HepG2 (cell line): ENCODE results near the gene ADGRD1. TPM values are rescaled to one million over a fixed set of nuclear protein-coding genes. Genes with fewer than 3 reads are reported as not detected.

Experiments used
- ATAC-seq: fragments of 200-7000 bp; cut with Tn5 transposase; 3 replicates; pipeline ENCODE4 v1.9.1; 2020; ENCODE audit warnings: mild to moderate bottlenecking, moderate library complexity
- BruUV-seq: library from RNA; stranded (reverse); fragments of 400-500 nt; replicated peaks from 2 replicates; lab custom pipeline; 2021; lab: Mats Ljungman, UMichigan
- CTCF ChIA-PET: fragments of 300-600 bp; formaldehyde crosslinking; extraction: SDS; loops from one replicate; lab custom pipeline; 2021; ENCODE audit warnings: low total read pairs, inconsistent platforms, low intra/inter-chr PET ratio; lab: Yijun Ruan, JAX
- POLR2A ChIA-PET: fragments of 350-600 bp; sonication (Branson Sonifier 250); formaldehyde crosslinking; loops from one replicate; lab custom pipeline; 2020; ENCODE audit warnings: antibody characterized with exemption, inconsistent platforms; lab: Yijun Ruan, JAX
- DNase-seq: peaks from one replicate; pipeline ENCODE4 v3.0.0-alpha.2; 2015; ENCODE audit warnings: low spot score
- FAIRE-seq: peaks from 3 replicates; lab custom pipeline; 2011; peaks lifted over from hg19 to GRCh38; lab: Jason Lieb, UNC
- H2AFZ ChIP-seq: one replicate; pipeline ENCODE4 v1.6.1; 2011; ENCODE audit warnings: low read length, inconsistent platforms
- H3K27ac ChIP-seq: fragments of 300-600 bp; 3 replicates; pipeline ENCODE4 v1.8.0; 2011; ENCODE audit warnings: mixed run types, mild to moderate bottlenecking, mixed read lengths, low read length, inconsistent platforms; ENCODE audit not compliant: insufficient read depth; ENCODE audit errors: extremely low read length
- H3K27me3 ChIP-seq, 2 experiments: fragments of 200-600 bp in 1 of 2; 2 replicates in 1 of 2; 3 replicates in 1 of 2; pipeline versions ENCODE4 v1.6.0 to v1.8.0; 2011; ENCODE audit warnings: low read length in 2 of 2, mild to moderate bottlenecking in 2 of 2, moderate library complexity in 2 of 2, inconsistent platforms in 1 of 2; ENCODE audit not compliant: insufficient read depth in 2 of 2, control insufficient read depth in 1 of 2
- H3K36me3 ChIP-seq, 2 experiments: fragments of 200-600 bp in 1 of 2; replicated peaks in 1 of 2; 2 replicates in 1 of 2; 3 replicates in 1 of 2; pipeline versions ENCODE4 v1.5.1 to v1.8.0; 2011; ENCODE audit warnings: low read length in 2 of 2, inconsistent platforms in 1 of 2; ENCODE audit not compliant: insufficient read depth in 2 of 2, control insufficient read depth in 1 of 2
- H3K4me1 ChIP-seq: 2 replicates; pipeline ENCODE4 v1.5.1; 2012; ENCODE audit warnings: low read length, inconsistent platforms; ENCODE audit not compliant: insufficient read depth
- H3K4me2 ChIP-seq: 2 replicates; pipeline ENCODE4 v1.6.0; 2011; ENCODE audit warnings: low read depth, low read length, inconsistent platforms
- H3K4me3 ChIP-seq, 3 experiments: fragments of 200-600 bp in 1 of 3; sonication (generic), shearing (Covaris generic) in 1 of 3; replicated peaks in 1 of 3; 2 replicates each; pipeline ENCODE4 v1.5.1; 2011 to 2016; ENCODE audit warnings: low read length in 3 of 3, inconsistent platforms in 2 of 3, low read depth in 2 of 3, mild to moderate bottlenecking in 2 of 3, control low read depth in 1 of 3, mixed read lengths in 1 of 3; ENCODE audit not compliant: insufficient read depth in 1 of 3
- H3K79me2 ChIP-seq: one replicate; pipeline ENCODE4 v1.6.1; 2011; ENCODE audit warnings: low read length, inconsistent platforms; ENCODE audit not compliant: insufficient read depth
- H3K9ac ChIP-seq: 2 replicates; pipeline ENCODE4 v1.6.0; 2011; ENCODE audit warnings: mild to moderate bottlenecking, low read depth, low read length, inconsistent platforms; ENCODE audit not compliant: insufficient read depth
- H3K9me3 ChIP-seq: 2 replicates; pipeline ENCODE4 v1.5.1; 2012; ENCODE audit warnings: mild to moderate bottlenecking, low read length
- H4K20me1 ChIP-seq: 2 replicates; pipeline ENCODE4 v1.6.0; 2011; ENCODE audit warnings: inconsistent platforms, mild to moderate bottlenecking, low read length, moderate library complexity; ENCODE audit not compliant: insufficient read depth
- AKAP8 ChIP-seq: sonication (generic); formaldehyde crosslinking; IDR thresholded peaks from 2 replicates; pipeline ENCODE4 v1.5.1; 2020; ENCODE audit warnings: mild to moderate bottlenecking, missing genetic modification reagents
- DPF2 ChIP-seq: sonication (generic); formaldehyde crosslinking; IDR thresholded peaks from 2 replicates; pipeline ENCODE4 v1.4.0; 2020; ENCODE audit warnings: mild to moderate bottlenecking, low read depth, missing genetic modification reagents, borderline replicate concordance
- FOXM1 ChIP-seq: sonication (generic); formaldehyde crosslinking; IDR thresholded peaks from 2 replicates; pipeline ENCODE4 v1.5.0; 2020; ENCODE audit warnings: missing genetic modification reagents
- FOXO4 ChIP-seq: sonication (generic); formaldehyde crosslinking; conservative IDR thresholded peaks from 2 replicates; pipeline ENCODE4 v1.8.1; 2023; ENCODE audit warnings: missing genetic modification reagents
- RBM22 ChIP-seq: fragments of 200-400 bp; formaldehyde crosslinking; optimal IDR thresholded peaks from 2 replicates; pipeline ENCODE3; 2017; ENCODE audit warnings: mild to moderate bottlenecking, low read length, moderate library complexity
- XBP1 ChIP-seq: sonication (generic); formaldehyde crosslinking; IDR thresholded peaks from 2 replicates; pipeline ENCODE4 v1.5.0; 2020; ENCODE audit warnings: missing genetic modification reagents
- ZBTB25 ChIP-seq: IDR thresholded peaks from 2 replicates; pipeline ENCODE4 v1.6.1; 2018; ENCODE audit warnings: missing genetic modification reagents
- ZBTB42 ChIP-seq: sonication (generic); formaldehyde crosslinking; IDR thresholded peaks from 2 replicates; pipeline ENCODE4 v1.5.0; 2020; ENCODE audit warnings: mild to moderate bottlenecking, missing genetic modification reagents
- ZNF136 ChIP-seq: sonication (generic); formaldehyde crosslinking; IDR thresholded peaks from 2 replicates; pipeline ENCODE4 v1.8.1; 2022; ENCODE audit warnings: low read depth, mild to moderate bottlenecking, moderate library complexity, missing genetic modification reagents
- ZNF160 ChIP-seq: sonication (generic); formaldehyde crosslinking; IDR thresholded peaks from 2 replicates; pipeline ENCODE4 v1.8.0; 2022; ENCODE audit warnings: mild to moderate bottlenecking, inconsistent platforms, missing genetic modification reagents
- ZNF75D ChIP-seq: sonication (generic); formaldehyde crosslinking; IDR thresholded peaks from 2 replicates; pipeline ENCODE4 v1.8.1; 2023; ENCODE audit warnings: missing genetic modification reagents, mild to moderate bottlenecking, borderline replicate concordance
- ZNF879 ChIP-seq: sonication (generic); formaldehyde crosslinking; IDR thresholded peaks from 2 replicates; pipeline ENCODE4 v1.8.1; 2023; ENCODE audit warnings: missing genetic modification reagents
- WGBS: methylation state at CpG from one replicate; pipeline ENCODE4 v1.1.6; 2017; ENCODE audit warnings: low lambda C conversion rate; 5-methylcytosine and 5-hydroxymethylcytosine counted together
- in situ Hi-C: cut with HindIII; loops from 2 replicates; pipeline ENCODE4 v1.10.0; 2017; ENCODE audit warnings: low pct_unique_long_range_greater_than_20kb; ENCODE audit not compliant: extremely low pct_ligation_motif_present
- intact Hi-C: fragments of 100-400 bp; cut with micrococcal nuclease; formaldehyde crosslinking; loops from one replicate; pipeline ENCODE4 v1.10.0; 2022; ENCODE audit not compliant: unreplicated experiment
- polyA plus RNA-seq, 8 experiments: library from polyadenylated mRNA; depleted of rRNA in 3 of 8; stranded (reverse) in 7 of 8; unstranded in 1 of 8; fragments of >200 nt; fragmentation: Illumina TruSeq in 4 of 8; extraction: Trizol in 4 of 8; gene quantifications; 2 replicates each; pipeline versions ENCODE4 v1.2.1 to v1.2.3, GENCODE V29; 2011 to 2016; ENCODE audit warnings: low read depth in 4 of 8, missing spikeins in 1 of 8, mixed read lengths in 1 of 8; ENCODE audit not compliant: insufficient read depth in 1 of 8
- total RNA-seq, 5 experiments: library from RNA; depleted of rRNA; stranded (reverse); fragments of >200 nt; fragmentation: Illumina TruSeq; extraction: Trizol; gene quantifications; 2 replicates each; pipeline ENCODE4 v1.2.3, GENCODE V29; 2016; ENCODE audit warnings: low read depth in 1 of 5
- TF ChIP-seq, protein P1 (sequence below): fragments of 450-650 bp; IDR thresholded peaks from 2 replicates; pipeline ENCODE4 v1.6.1; 2017; ENCODE audit warnings: mild to moderate bottlenecking
- TF ChIP-seq, protein P2 (sequence below): sonication (generic); formaldehyde crosslinking; IDR thresholded peaks from 2 replicates; pipeline ENCODE4 v1.5.0; 2020; ENCODE audit warnings: missing genetic modification reagents
- TF ChIP-seq, protein P3 (sequence below): sonication (generic); formaldehyde crosslinking; IDR thresholded peaks from 2 replicates; pipeline ENCODE4 v1.4.0; 2020; ENCODE audit warnings: mild to moderate bottlenecking, missing genetic modification reagents
- TF ChIP-seq, protein P4 (sequence below): sonication (generic); formaldehyde crosslinking; IDR thresholded peaks from 2 replicates; pipeline ENCODE4 v1.5.1; 2020; ENCODE audit warnings: missing genetic modification reagents, mild to moderate bottlenecking, borderline replicate concordance

The ADGRD1 gene
- total and polyA plus RNA-seq, 2 of the 13 experiments (the other 11 are each of a cell fraction or from before 2014, with no cell fraction given): 0.46 to 12.4 TPM

- H3K9ac ChIP-seq: no peak overlapping the region
- ATAC-seq: no peak
- TF ChIP-seq ZBTB25 (CRISPR knock-in tag) (no peak), ZNF160 (CRISPR knock-in tag) (no peak), ZBTB42 (CRISPR knock-in tag) (no peak), ZNF136 (no peak), RBM22 (no peak), AKAP8 (no peak), ZNF879 (CRISPR knock-in tag) (no peak), DPF2 (CRISPR knock-in tag) (no peak), ZNF75D (CRISPR knock-in tag) (no peak), XBP1 (CRISPR knock-in tag) (no peak), FOXO4 (CRISPR knock-in tag) (no peak), FOXM1 (CRISPR knock-in tag) (no peak)
- TF ChIP-seq, protein P1, sequence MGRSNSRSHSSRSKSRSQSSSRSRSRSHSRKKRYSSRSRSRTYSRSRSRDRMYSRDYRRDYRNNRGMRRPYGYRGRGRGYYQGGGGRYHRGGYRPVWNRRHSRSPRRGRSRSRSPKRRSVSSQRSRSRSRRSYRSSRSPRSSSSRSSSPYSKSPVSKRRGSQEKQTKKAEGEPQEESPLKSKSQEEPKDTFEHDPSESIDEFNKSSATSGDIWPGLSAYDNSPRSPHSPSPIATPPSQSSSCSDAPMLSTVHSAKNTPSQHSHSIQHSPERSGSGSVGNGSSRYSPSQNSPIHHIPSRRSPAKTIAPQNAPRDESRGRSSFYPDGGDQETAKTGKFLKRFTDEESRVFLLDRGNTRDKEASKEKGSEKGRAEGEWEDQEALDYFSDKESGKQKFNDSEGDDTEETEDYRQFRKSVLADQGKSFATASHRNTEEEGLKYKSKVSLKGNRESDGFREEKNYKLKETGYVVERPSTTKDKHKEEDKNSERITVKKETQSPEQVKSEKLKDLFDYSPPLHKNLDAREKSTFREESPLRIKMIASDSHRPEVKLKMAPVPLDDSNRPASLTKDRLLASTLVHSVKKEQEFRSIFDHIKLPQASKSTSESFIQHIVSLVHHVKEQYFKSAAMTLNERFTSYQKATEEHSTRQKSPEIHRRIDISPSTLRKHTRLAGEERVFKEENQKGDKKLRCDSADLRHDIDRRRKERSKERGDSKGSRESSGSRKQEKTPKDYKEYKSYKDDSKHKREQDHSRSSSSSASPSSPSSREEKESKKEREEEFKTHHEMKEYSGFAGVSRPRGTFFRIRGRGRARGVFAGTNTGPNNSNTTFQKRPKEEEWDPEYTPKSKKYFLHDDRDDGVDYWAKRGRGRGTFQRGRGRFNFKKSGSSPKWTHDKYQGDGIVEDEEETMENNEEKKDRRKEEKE: no peak
- TF ChIP-seq, protein P2, sequence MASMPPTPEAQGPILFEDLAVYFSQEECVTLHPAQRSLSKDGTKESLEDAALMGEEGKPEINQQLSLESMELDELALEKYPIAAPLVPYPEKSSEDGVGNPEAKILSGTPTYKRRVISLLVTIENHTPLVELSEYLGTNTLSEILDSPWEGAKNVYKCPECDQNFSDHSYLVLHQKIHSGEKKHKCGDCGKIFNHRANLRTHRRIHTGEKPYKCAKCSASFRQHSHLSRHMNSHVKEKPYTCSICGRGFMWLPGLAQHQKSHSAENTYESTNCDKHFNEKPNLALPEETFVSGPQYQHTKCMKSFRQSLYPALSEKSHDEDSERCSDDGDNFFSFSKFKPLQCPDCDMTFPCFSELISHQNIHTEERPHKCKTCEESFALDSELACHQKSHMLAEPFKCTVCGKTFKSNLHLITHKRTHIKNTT: no peak
- TF ChIP-seq, protein P3, sequence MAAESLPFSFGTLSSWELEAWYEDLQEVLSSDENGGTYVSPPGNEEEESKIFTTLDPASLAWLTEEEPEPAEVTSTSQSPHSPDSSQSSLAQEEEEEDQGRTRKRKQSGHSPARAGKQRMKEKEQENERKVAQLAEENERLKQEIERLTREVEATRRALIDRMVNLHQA: no peak
- TF ChIP-seq, protein P4, sequence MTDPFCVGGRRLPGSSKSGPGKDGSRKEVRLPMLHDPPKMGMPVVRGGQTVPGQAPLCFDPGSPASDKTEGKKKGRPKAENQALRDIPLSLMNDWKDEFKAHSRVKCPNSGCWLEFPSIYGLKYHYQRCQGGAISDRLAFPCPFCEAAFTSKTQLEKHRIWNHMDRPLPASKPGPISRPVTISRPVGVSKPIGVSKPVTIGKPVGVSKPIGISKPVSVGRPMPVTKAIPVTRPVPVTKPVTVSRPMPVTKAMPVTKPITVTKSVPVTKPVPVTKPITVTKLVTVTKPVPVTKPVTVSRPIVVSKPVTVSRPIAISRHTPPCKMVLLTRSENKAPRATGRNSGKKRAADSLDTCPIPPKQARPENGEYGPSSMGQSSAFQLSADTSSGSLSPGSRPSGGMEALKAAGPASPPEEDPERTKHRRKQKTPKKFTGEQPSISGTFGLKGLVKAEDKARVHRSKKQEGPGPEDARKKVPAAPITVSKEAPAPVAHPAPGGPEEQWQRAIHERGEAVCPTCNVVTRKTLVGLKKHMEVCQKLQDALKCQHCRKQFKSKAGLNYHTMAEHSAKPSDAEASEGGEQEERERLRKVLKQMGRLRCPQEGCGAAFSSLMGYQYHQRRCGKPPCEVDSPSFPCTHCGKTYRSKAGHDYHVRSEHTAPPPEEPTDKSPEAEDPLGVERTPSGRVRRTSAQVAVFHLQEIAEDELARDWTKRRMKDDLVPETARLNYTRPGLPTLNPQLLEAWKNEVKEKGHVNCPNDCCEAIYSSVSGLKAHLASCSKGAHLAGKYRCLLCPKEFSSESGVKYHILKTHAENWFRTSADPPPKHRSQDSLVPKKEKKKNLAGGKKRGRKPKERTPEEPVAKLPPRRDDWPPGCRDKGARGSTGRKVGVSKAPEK (CRISPR knock-in tag): no peak
- no peaks in the 10 kb centered on the region for H3K27me3 ChIP-seq
- 83% methylated on average over 5 of the region's 5 CpGs for whole genome bisulfite sequencing
- no peak overlapping the region for H3K4me2 ChIP-seq
- BruUV-seq: no TSS peak
- ChIA-PET CTCF (no interaction called here), POLR2A (no interaction called here)
- no peak for FAIRE-seq
- H2AFZ ChIP-seq: no peak overlapping the region
- no peaks in the 10 kb centered on the region for H3K79me2 ChIP-seq
- H3K9me3 ChIP-seq: no peaks in the 10 kb centered on the region
- H3K4me3 ChIP-seq: no peak overlapping the region
- H3K27ac ChIP-seq: no peak overlapping the region
- no peak for DNase-seq
- intact Hi-C loops (no loop called here), in situ Hi-C loops (no loop called here)
- no peaks in the 10 kb centered on the region for H4K20me1 ChIP-seq
- no peaks in the 10 kb centered on the region for H3K36me3 ChIP-seq
- H3K4me1 ChIP-seq: peaks cover 11% of the 10 kb centered on the region; the same call in 1 of the 2 replicates
These were observed 105.0 kb downstream of the ADGRD1 start for GRCh38 chr12:131058700-131059099.
